Measurements from ENCODE around the gene OMD. TPM values are rescaled to one million over a fixed set of nuclear protein-coding genes. Genes with fewer than 3 reads are reported as not detected.

Gene OMD
- total RNA-seq, 1 donor from 2014 or later, result not detected

- Histone ChIP-seq H3K4me1 (no peaks in the 10 kb centered on the region), H4K20me1 (ENCODE audit: low read depth) (no peaks in the 10 kb centered on the region), H3K27ac (no peak overlapping the region), H3K9me3 (ENCODE audit: low read depth) (no peaks in the 10 kb centered on the region), H2AFZ (replicated peaks) (no peak overlapping the region), H3K9ac (no peak overlapping the region), H3K79me2 (ENCODE audit: low read depth) (no peaks in the 10 kb centered on the region), H3K4me3 (no peak overlapping the region), H3K4me2 (no peak overlapping the region), H3K36me3 (no peaks in the 10 kb centered on the region), H3F3A (ENCODE audit: low read depth) (no peaks in the 10 kb centered on the region), H3K27me3 (no peaks in the 10 kb centered on the region)
- no peak overlapping the region for H3K27ac Mint-ChIP-seq
- TF ChIP-seq, protein P1, sequence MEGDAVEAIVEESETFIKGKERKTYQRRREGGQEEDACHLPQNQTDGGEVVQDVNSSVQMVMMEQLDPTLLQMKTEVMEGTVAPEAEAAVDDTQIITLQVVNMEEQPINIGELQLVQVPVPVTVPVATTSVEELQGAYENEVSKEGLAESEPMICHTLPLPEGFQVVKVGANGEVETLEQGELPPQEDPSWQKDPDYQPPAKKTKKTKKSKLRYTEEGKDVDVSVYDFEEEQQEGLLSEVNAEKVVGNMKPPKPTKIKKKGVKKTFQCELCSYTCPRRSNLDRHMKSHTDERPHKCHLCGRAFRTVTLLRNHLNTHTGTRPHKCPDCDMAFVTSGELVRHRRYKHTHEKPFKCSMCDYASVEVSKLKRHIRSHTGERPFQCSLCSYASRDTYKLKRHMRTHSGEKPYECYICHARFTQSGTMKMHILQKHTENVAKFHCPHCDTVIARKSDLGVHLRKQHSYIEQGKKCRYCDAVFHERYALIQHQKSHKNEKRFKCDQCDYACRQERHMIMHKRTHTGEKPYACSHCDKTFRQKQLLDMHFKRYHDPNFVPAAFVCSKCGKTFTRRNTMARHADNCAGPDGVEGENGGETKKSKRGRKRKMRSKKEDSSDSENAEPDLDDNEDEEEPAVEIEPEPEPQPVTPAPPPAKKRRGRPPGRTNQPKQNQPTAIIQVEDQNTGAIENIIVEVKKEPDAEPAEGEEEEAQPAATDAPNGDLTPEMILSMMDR (IDR thresholded peaks at IDR 0.05), result no peak
- TF ChIP-seq EZH2phosphoT487 (IDR thresholded peaks at IDR 0.05), result no peak
- no peak for TF ChIP-seq EZH2 (IDR thresholded peaks at IDR 0.05)
- H3K36me3 Mint-ChIP-seq, result no peaks in the 10 kb centered on the region
- no peaks in the 10 kb centered on the region for H3K4me1 Mint-ChIP-seq
- H3K9me3 Mint-ChIP-seq, result no peaks in the 10 kb centered on the region
- H3K27me3 Mint-ChIP-seq (ENCODE audit: insufficient read depth, low read depth), result peaks cover 3% of the 10 kb centered on the region
- H3K4me3 Mint-ChIP-seq, result no peak overlapping the region
- DNase-seq (ENCODE audit: low spot score), result no peak
Observed at GRCh38 chr9:92435263-92435662, 11.0 kb upstream of the OMD start.

- TF ChIP-seq, protein P1 (IDR thresholded peaks at IDR 0.05), result no peak
- TF ChIP-seq EZH2 (IDR thresholded peaks at IDR 0.05) (no peak), EZH2phosphoT487 (IDR thresholded peaks at IDR 0.05) (no peak)
- Mint-ChIP-seq H3K27ac (no peak overlapping the region), H3K4me3 (no peak overlapping the region), H3K9me3 (no peaks in the 10 kb centered on the region), H3K4me1 (no peaks in the 10 kb centered on the region), H3K27me3 (ENCODE audit: insufficient read depth, low read depth) (no peaks in the 10 kb centered on the region), H3K36me3 (no peaks in the 10 kb centered on the region)
- Histone ChIP-seq H3K4me1 (no peaks in the 10 kb centered on the region), H3K4me2 (no peak overlapping the region), H3K9me3 (ENCODE audit: low read depth) (no peaks in the 10 kb centered on the region), H3K27ac (no peak overlapping the region), H2AFZ (replicated peaks) (no peak overlapping the region), H3K27me3 (no peaks in the 10 kb centered on the region), H4K20me1 (ENCODE audit: low read depth) (no peaks in the 10 kb centered on the region), H3K79me2 (ENCODE audit: low read depth) (no peaks in the 10 kb centered on the region), H3K9ac (no peak overlapping the region), H3K36me3 (no peaks in the 10 kb centered on the region), H3K4me3 (no peak overlapping the region), H3F3A (ENCODE audit: low read depth) (no peaks in the 10 kb centered on the region)
- no peak for DNase-seq (ENCODE audit: low spot score)
Observed at GRCh38 chr9:92432972-92433548, 8.8 kb upstream of the OMD start.

- TF ChIP-seq EZH2phosphoT487 (IDR thresholded peaks at IDR 0.05) (no peak), EZH2 (IDR thresholded peaks at IDR 0.05) (no peak)
- TF ChIP-seq, protein P1 (IDR thresholded peaks at IDR 0.05), result no peak
- H4K20me1 ChIP-seq (ENCODE audit: low read depth), result no peaks in the 10 kb centered on the region
- Mint-ChIP-seq H3K27ac (no peak overlapping the region), H3K9me3 (no peaks in the 10 kb centered on the region), H3K4me1 (no peaks in the 10 kb centered on the region), H3K36me3 (no peaks in the 10 kb centered on the region), H3K27me3 (ENCODE audit: insufficient read depth, low read depth) (no peaks in the 10 kb centered on the region), H3K4me3 (no peak overlapping the region)
- no peak overlapping the region for H3K27ac ChIP-seq
- H3K27me3 ChIP-seq, result no peaks in the 10 kb centered on the region
- H3F3A ChIP-seq (ENCODE audit: low read depth), result no peaks in the 10 kb centered on the region
- H3K9ac ChIP-seq, result no peak overlapping the region
- H3K4me2 ChIP-seq, result no peak overlapping the region
- no peaks in the 10 kb centered on the region for H3K36me3 ChIP-seq
- no peak overlapping the region for H3K4me3 ChIP-seq
- no peak for DNase-seq (ENCODE audit: low spot score)
- no peaks in the 10 kb centered on the region for H3K79me2 ChIP-seq (ENCODE audit: low read depth)
- H2AFZ ChIP-seq (replicated peaks), result no peak overlapping the region
- no peaks in the 10 kb centered on the region for H3K9me3 ChIP-seq (ENCODE audit: low read depth)
- H3K4me1 ChIP-seq, result no peaks in the 10 kb centered on the region
Observed at GRCh38 chr9:92432350-92432749, 8.1 kb upstream of the OMD start.

All from neural progenitor cell (in vitro differentiated cells).